HepG2 (cell line): ENCODE data around the gene ADGRD1. TPM values are rescaled to one million over a fixed set of nuclear protein-coding genes. Genes with fewer than 3 reads are reported as not detected.

ENCODE experiments used
- ATAC-seq: fragments of 200-7000 bp; cut with Tn5 transposase; 3 replicates; pipeline ENCODE4 v1.9.1; 2020; ENCODE audit warnings: mild to moderate bottlenecking, moderate library complexity
- BruUV-seq: library from RNA; stranded (reverse); fragments of 400-500 nt; replicated peaks from 2 replicates; lab custom pipeline; 2021; lab: Mats Ljungman, UMichigan
- CTCF ChIA-PET: fragments of 300-600 bp; formaldehyde crosslinking; extraction: SDS; loops from one replicate; lab custom pipeline; 2021; ENCODE audit warnings: low total read pairs, inconsistent platforms, low intra/inter-chr PET ratio; lab: Yijun Ruan, JAX
- POLR2A ChIA-PET: fragments of 350-600 bp; sonication (Branson Sonifier 250); formaldehyde crosslinking; loops from one replicate; lab custom pipeline; 2020; ENCODE audit warnings: antibody characterized with exemption, inconsistent platforms; lab: Yijun Ruan, JAX
- DNase-seq: peaks from one replicate; pipeline ENCODE4 v3.0.0-alpha.2; 2015; ENCODE audit warnings: low spot score
- FAIRE-seq: peaks from 3 replicates; lab custom pipeline; 2011; peaks lifted over from hg19 to GRCh38; lab: Jason Lieb, UNC
- H2AFZ ChIP-seq: one replicate; pipeline ENCODE4 v1.6.1; 2011; ENCODE audit warnings: low read length, inconsistent platforms
- H3K27ac ChIP-seq: fragments of 300-600 bp; 3 replicates; pipeline ENCODE4 v1.8.0; 2011; ENCODE audit warnings: mixed run types, mild to moderate bottlenecking, mixed read lengths, low read length, inconsistent platforms; ENCODE audit not compliant: insufficient read depth; ENCODE audit errors: extremely low read length
- H3K27me3 ChIP-seq, 2 experiments: fragments of 200-600 bp in 1 of 2; 2 replicates in 1 of 2; 3 replicates in 1 of 2; pipeline versions ENCODE4 v1.6.0 to v1.8.0; 2011; ENCODE audit warnings: low read length in 2 of 2, mild to moderate bottlenecking in 2 of 2, moderate library complexity in 2 of 2, inconsistent platforms in 1 of 2; ENCODE audit not compliant: insufficient read depth in 2 of 2, control insufficient read depth in 1 of 2
- H3K36me3 ChIP-seq, 2 experiments: fragments of 200-600 bp in 1 of 2; replicated peaks in 1 of 2; 2 replicates in 1 of 2; 3 replicates in 1 of 2; pipeline versions ENCODE4 v1.5.1 to v1.8.0; 2011; ENCODE audit warnings: low read length in 2 of 2, inconsistent platforms in 1 of 2; ENCODE audit not compliant: insufficient read depth in 2 of 2, control insufficient read depth in 1 of 2
- H3K4me1 ChIP-seq: 2 replicates; pipeline ENCODE4 v1.5.1; 2012; ENCODE audit warnings: low read length, inconsistent platforms; ENCODE audit not compliant: insufficient read depth
- H3K4me2 ChIP-seq: 2 replicates; pipeline ENCODE4 v1.6.0; 2011; ENCODE audit warnings: low read depth, low read length, inconsistent platforms
- H3K4me3 ChIP-seq, 3 experiments: fragments of 200-600 bp in 1 of 3; sonication (generic), shearing (Covaris generic) in 1 of 3; replicated peaks in 1 of 3; 2 replicates each; pipeline ENCODE4 v1.5.1; 2011 to 2016; ENCODE audit warnings: low read length in 3 of 3, inconsistent platforms in 2 of 3, low read depth in 2 of 3, mild to moderate bottlenecking in 2 of 3, control low read depth in 1 of 3, mixed read lengths in 1 of 3; ENCODE audit not compliant: insufficient read depth in 1 of 3
- H3K79me2 ChIP-seq: one replicate; pipeline ENCODE4 v1.6.1; 2011; ENCODE audit warnings: low read length, inconsistent platforms; ENCODE audit not compliant: insufficient read depth
- H3K9ac ChIP-seq: 2 replicates; pipeline ENCODE4 v1.6.0; 2011; ENCODE audit warnings: mild to moderate bottlenecking, low read depth, low read length, inconsistent platforms; ENCODE audit not compliant: insufficient read depth
- H3K9me3 ChIP-seq: 2 replicates; pipeline ENCODE4 v1.5.1; 2012; ENCODE audit warnings: mild to moderate bottlenecking, low read length
- H4K20me1 ChIP-seq: 2 replicates; pipeline ENCODE4 v1.6.0; 2011; ENCODE audit warnings: inconsistent platforms, mild to moderate bottlenecking, low read length, moderate library complexity; ENCODE audit not compliant: insufficient read depth
- ARID4A ChIP-seq: sonication (generic); formaldehyde crosslinking; IDR thresholded peaks from 2 replicates; pipeline ENCODE4 v1.5.0; 2020; ENCODE audit warnings: mild to moderate bottlenecking, missing genetic modification reagents, borderline replicate concordance
- FOXP1 ChIP-seq, 2 experiments: fragments of 450-650 bp in 1 of 2; IDR thresholded peaks; 2 replicates each; pipeline ENCODE4 v1.6.1; 2017 to 2018; ENCODE audit warnings: antibody characterized with exemption in 1 of 2
- IKZF5 ChIP-seq: IDR thresholded peaks from 2 replicates; pipeline ENCODE4 v1.6.1; 2018; ENCODE audit warnings: missing genetic modification reagents, mild to moderate bottlenecking, missing compliant biosample characterization
- MAFG ChIP-seq: sonication (generic); formaldehyde crosslinking; IDR thresholded peaks from 2 replicates; pipeline ENCODE4 v1.5.1; 2020; ENCODE audit warnings: mild to moderate bottlenecking, missing genetic modification reagents
- SCMH1 ChIP-seq: sonication (generic); formaldehyde crosslinking; IDR thresholded peaks from 2 replicates; pipeline ENCODE4 v1.9.0; 2021; ENCODE audit warnings: missing genetic modification reagents, mild to moderate bottlenecking, borderline replicate concordance
- TARDBP ChIP-seq: sonication (generic); formaldehyde crosslinking; IDR thresholded peaks from 2 replicates; pipeline ENCODE4 v1.8.0; 2022; ENCODE audit warnings: mild to moderate bottlenecking, missing genetic modification reagents
- YY1 ChIP-seq: IDR thresholded peaks from 2 replicates; pipeline ENCODE4 v1.6.1; 2011; ENCODE audit warnings: low read length, low read depth, moderate library complexity, mild to moderate bottlenecking; ENCODE audit not compliant: insufficient read depth, insufficient replicate concordance
- ZHX1 ChIP-seq: sonication (generic); formaldehyde crosslinking; IDR thresholded peaks from 2 replicates; pipeline ENCODE4 v1.8.1; 2022; ENCODE audit warnings: low read depth, mild to moderate bottlenecking, missing genetic modification reagents
- ZNF160 ChIP-seq: sonication (generic); formaldehyde crosslinking; IDR thresholded peaks from 2 replicates; pipeline ENCODE4 v1.8.0; 2022; ENCODE audit warnings: mild to moderate bottlenecking, inconsistent platforms, missing genetic modification reagents
- ZNF253 ChIP-seq: sonication (generic); formaldehyde crosslinking; IDR thresholded peaks from 2 replicates; pipeline ENCODE4 v1.8.0; 2022; ENCODE audit warnings: mild to moderate bottlenecking, missing genetic modification reagents, borderline replicate concordance
- ZNF562 ChIP-seq: sonication (generic); formaldehyde crosslinking; IDR thresholded peaks from 2 replicates; pipeline ENCODE4 v1.8.0; 2022; ENCODE audit warnings: missing genetic modification reagents, borderline replicate concordance
- ZNF773 ChIP-seq: sonication (generic); formaldehyde crosslinking; IDR thresholded peaks from 2 replicates; pipeline ENCODE4 v1.4.0; 2020; ENCODE audit warnings: missing genetic modification reagents, borderline replicate concordance
- ZNF781 ChIP-seq: sonication (generic); formaldehyde crosslinking; IDR thresholded peaks from 2 replicates; pipeline ENCODE4 v1.5.1; 2020; ENCODE audit warnings: borderline replicate concordance, mild to moderate bottlenecking, missing genetic modification reagents; ENCODE audit errors: not compliant biosample characterization
- WGBS: methylation state at CpG from one replicate; pipeline ENCODE4 v1.1.6; 2017; ENCODE audit warnings: low lambda C conversion rate; 5-methylcytosine and 5-hydroxymethylcytosine counted together
- in situ Hi-C: cut with HindIII; loops from 2 replicates; pipeline ENCODE4 v1.10.0; 2017; ENCODE audit warnings: low pct_unique_long_range_greater_than_20kb; ENCODE audit not compliant: extremely low pct_ligation_motif_present
- intact Hi-C: fragments of 100-400 bp; cut with micrococcal nuclease; formaldehyde crosslinking; loops from one replicate; pipeline ENCODE4 v1.10.0; 2022; ENCODE audit not compliant: unreplicated experiment
- polyA plus RNA-seq, 8 experiments: library from polyadenylated mRNA; depleted of rRNA in 3 of 8; stranded (reverse) in 7 of 8; unstranded in 1 of 8; fragments of >200 nt; fragmentation: Illumina TruSeq in 4 of 8; extraction: Trizol in 4 of 8; gene quantifications; 2 replicates each; pipeline versions ENCODE4 v1.2.1 to v1.2.3, GENCODE V29; 2011 to 2016; ENCODE audit warnings: low read depth in 4 of 8, missing spikeins in 1 of 8, mixed read lengths in 1 of 8; ENCODE audit not compliant: insufficient read depth in 1 of 8
- total RNA-seq, 5 experiments: library from RNA; depleted of rRNA; stranded (reverse); fragments of >200 nt; fragmentation: Illumina TruSeq; extraction: Trizol; gene quantifications; 2 replicates each; pipeline ENCODE4 v1.2.3, GENCODE V29; 2016; ENCODE audit warnings: low read depth in 1 of 5

The ADGRD1 gene
- total and polyA plus RNA-seq, 2 of the 13 experiments (the other 11 are each of a cell fraction or from before 2014, with no cell fraction given), result 0.46 to 12.4 TPM

- Histone ChIP-seq H3K36me3 (no peaks in the 10 kb centered on the region), H3K9ac (no peak overlapping the region), H3K27me3 (no peaks in the 10 kb centered on the region), H3K27ac (no peak overlapping the region), H3K4me2 (no peak overlapping the region), H4K20me1 (no peaks in the 10 kb centered on the region), H3K9me3 (no peaks in the 10 kb centered on the region), H3K4me3 (no peak overlapping the region), H2AFZ (no peak overlapping the region), H3K4me1 (no peaks in the 10 kb centered on the region), H3K79me2 (no peaks in the 10 kb centered on the region)
- BruUV-seq, result no TSS peak
- intact Hi-C loops (no loop called here), in situ Hi-C loops (no loop called here)
- no peak for ATAC-seq
- TF ChIP-seq ZNF781 (CRISPR knock-in tag) (no peak), TARDBP (CRISPR knock-in tag) (no peak), ZHX1 (CRISPR knock-in tag) (no peak), YY1 (no peak), ZNF253 (CRISPR knock-in tag) (no peak), ZNF160 (CRISPR knock-in tag) (no peak), MAFG (CRISPR knock-in tag) (no peak), ZNF562 (CRISPR knock-in tag) (no peak), IKZF5 (CRISPR knock-in tag) (no peak), ARID4A (CRISPR knock-in tag) (no peak), ZNF773 (CRISPR knock-in tag) (no peak), FOXP1 (IDR thresholded peaks at IDR 0.05) (no peak), FOXP1 (CRISPR knock-in tag; IDR thresholded peaks at IDR 0.05) (no peak), SCMH1 (CRISPR knock-in tag) (no peak)
- 85% methylated on average over 6 of the region's 6 CpGs for WGBS
- no peak for DNase-seq
- FAIRE-seq, result no peak
- ChIA-PET CTCF (no interaction called here), POLR2A (no interaction called here)
These were observed 99.9 kb downstream of the ADGRD1 start for GRCh38 chr12:131053567-131053966.
